ENCODE measurements around the gene GZMH.
"Not testable (repeated sequence)": the region's sequence is repeated elsewhere in the genome, so short reads cannot be mapped to it uniquely, and the experiment has no call there.

The GZMH gene

GRCh38 chr14:24597403-24597802 lies 12.1 kb downstream of the GZMH start:
- no peak for DNase-seq (ENCODE audit: low read depth)
- H3K4me3 ChIP-seq (ENCODE audit: low read length): no peak overlapping the region
- no peak for TF ChIP-seq CTCF (conservative IDR thresholded peaks at IDR 0.05; ENCODE audit: low read depth, low read length)

GRCh38 chr14:24595073-24595808 lies 14.2 kb downstream of the GZMH start:
- DNase-seq (ENCODE audit: low read depth): no peak
- no peak overlapping the region for H3K4me3 ChIP-seq (ENCODE audit: low read length)
- TF ChIP-seq CTCF (conservative IDR thresholded peaks at IDR 0.05; ENCODE audit: low read depth, low read length): no peak

- DNase-seq (ENCODE audit: low read depth); H3K4me3 ChIP-seq (ENCODE audit: low read length): not testable (repeated sequence)
These were observed 18.5 kb downstream of the GZMH start for GRCh38 chr14:24591004-24591403.

- H3K4me3 ChIP-seq (ENCODE audit: low read length); DNase-seq (ENCODE audit: low read depth): not testable (repeated sequence)
These were observed 25.1 kb downstream of the GZMH start for GRCh38 chr14:24584402-24584801.

- no peak for TF ChIP-seq CTCF (conservative IDR thresholded peaks at IDR 0.05; ENCODE audit: low read depth, low read length)
- no peak for DNase-seq (ENCODE audit: low read depth)
- no peak overlapping the region for H3K4me3 ChIP-seq (ENCODE audit: low read length)
These were observed 30.9 kb downstream of the GZMH start for GRCh38 chr14:24578558-24578957.

- no peak for TF ChIP-seq CTCF (conservative IDR thresholded peaks at IDR 0.05; ENCODE audit: low read depth, low read length)
These were observed 32.7 kb downstream of the GZMH start for GRCh38 chr14:24576771-24577170.

GRCh38 chr14:24576182-24576581 lies 33.3 kb downstream of the GZMH start, which contains the start of gene CTSG:
Gene CTSG (minus strand): TSS chr14:24576250. CDS start chr14:24576223, 27 bp downstream.
- H3K4me3 ChIP-seq (ENCODE audit: low read length): no peak within 1 kb of the TSS
- no peak for TF ChIP-seq CTCF (conservative IDR thresholded peaks at IDR 0.05; ENCODE audit: low read depth, low read length)
- no peak for DNase-seq (ENCODE audit: low read depth)

More at GRCh38 chr14:24576771-24577170, 32.7 kb downstream of the GZMH start:
- H3K4me3 ChIP-seq (ENCODE audit: low read length): no peak overlapping the region
- DNase-seq (ENCODE audit: low read depth): no peak

- DNase-seq (ENCODE audit: low read depth): no peak
- no peak for TF ChIP-seq CTCF (conservative IDR thresholded peaks at IDR 0.05; ENCODE audit: low read depth, low read length)
These were observed 35.2 kb downstream of the GZMH start for GRCh38 chr14:24574206-24574774.

More at GRCh38 chr14:24574206-24574774, 35.2 kb downstream of the GZMH start:
- no peak overlapping the region for H3K4me3 ChIP-seq (ENCODE audit: low read length)

All from retinal pigment epithelial cell (primary cell).